Tongue (tissue), 2 donors: ENCODE measurements around the gene HCRTR2. TPM values are rescaled to one million over a fixed set of nuclear protein-coding genes. Genes with fewer than 3 reads are reported as not detected.

ENCODE experiments used
- DNase-seq: peaks from one replicate; pipeline ENCODE4 v3.0.0-alpha.2; 2015
- total RNA-seq: library from RNA; depleted of rRNA; stranded (reverse); fragments of >200 nt; gene quantifications from one replicate; pipeline ENCODE4 v1.2.3, GENCODE V29; 2014

The HCRTR2 gene
- total RNA-seq, 1 donor from 2014 or later: not detected

DNA sequence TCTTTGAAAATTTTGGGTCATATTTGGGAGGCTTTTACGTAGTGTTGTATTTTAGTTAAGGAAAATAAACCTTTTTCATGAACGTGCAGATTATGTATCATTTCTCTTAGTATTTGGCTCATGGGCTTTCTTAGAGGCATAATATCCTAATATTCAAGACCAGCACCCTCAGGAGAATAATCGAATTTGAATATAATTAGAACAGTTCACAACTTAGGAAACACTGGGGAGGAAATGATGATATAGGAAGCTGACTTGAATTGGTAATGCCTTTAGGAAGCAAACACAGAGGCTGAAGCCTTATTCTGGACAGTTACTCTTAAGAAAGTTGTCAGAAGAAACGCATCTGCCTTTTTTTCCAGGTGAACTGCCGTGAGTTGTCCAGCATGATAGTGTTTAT is 152.9 kb downstream of the HCRTR2 start, which contains the start of gene GFRAL:
Gene GFRAL, plus strand, starts transcription at position 301 of the 400 bp plus-strand sequence. Its CDS starts 86 bp downstream, at position 387.
- no peak for DNase-seq

Other genes with a start within 250 kb of the HCRTR2 start
- not detected for gene GFRAL, start 153.0 kb downstream of the HCRTR2 start, total RNA-seq